Measurements from ENCODE around the gene WIPI1.

Gene WIPI1

DNA sequence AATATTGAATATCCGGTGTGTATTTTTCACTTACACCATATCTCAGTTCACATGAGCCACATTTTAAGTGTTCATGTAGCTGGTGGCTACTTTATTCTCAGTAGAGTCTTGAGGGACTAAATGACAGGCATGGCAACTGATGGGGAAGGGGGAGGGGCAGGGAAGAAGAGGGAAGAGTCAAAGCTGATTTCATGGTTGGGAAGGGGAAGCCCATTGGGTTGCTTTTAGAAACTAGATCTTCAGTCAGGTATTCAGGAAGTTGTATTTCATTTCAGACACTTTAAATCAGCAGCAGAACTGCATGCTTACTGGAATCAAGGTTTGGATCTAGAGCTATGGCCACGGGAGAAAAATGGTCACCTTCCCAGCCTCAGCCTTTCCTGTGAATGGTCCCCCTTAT, 2.9 kb upstream of the WIPI1 start:
- no peak for DNase-seq

DNA sequence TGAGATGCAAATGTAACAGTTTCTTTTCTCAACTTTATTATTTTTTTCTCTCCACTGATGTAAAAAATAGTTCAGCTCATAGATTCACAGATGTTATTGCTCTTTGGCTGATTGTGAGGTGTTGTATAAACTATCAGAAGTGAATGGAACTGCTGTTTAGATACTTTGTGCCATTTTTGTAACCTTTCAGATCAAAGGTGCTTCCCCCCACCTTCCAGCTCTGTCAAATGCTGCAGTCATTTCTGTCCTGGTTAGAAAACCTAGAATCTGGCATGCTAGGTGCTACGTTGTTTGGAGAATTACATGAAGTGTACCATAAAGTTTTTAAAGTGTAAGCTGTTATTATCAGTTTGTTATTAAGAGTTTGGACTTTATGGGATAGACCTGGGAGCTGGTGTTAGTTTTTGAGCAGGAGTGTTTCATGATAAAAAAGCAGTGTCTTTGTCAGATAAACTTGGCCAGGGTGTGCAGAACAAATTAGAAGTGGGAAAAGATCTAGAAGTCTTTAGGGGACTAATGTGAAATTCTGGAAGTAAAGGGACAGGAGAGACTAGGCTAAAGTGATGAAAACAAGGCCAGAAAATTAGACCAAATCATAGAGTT, 1.8 kb upstream of the WIPI1 start:
- DNase-seq, result no peak

DNA sequence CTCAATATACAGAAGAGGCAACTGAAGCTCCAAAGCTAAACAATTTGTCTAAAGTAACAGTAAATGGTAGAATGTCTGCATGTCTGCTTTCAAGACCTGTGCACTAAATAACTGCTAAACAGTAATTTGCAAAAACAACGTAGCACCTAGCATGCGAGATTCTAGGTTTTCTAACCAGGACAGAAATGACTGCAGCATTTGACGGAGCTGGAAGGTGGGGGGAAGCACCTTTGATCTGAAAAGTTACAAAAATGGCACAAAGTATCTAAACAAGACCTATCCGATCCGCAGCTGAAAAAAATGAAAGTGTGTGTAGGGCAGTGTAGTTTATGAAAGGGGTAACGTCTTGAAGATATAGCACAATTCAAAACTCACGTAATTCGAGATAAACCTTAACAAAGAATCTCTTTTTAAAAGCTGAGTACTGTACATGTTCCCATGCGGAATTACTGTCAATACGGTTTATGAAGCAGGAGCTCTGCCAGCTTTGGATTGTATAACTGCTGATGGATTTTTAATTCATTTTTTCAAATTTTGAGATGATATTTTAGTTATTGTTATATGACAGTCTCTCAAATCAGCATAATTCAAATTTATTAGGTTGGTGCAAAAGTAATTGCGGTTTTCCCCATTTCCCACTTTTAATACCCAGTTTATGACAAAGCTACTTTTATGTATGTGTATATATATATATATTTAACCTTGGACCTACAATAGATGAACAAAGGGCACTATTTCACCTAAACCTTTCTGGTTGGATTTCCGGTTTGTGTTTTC, 1.2 kb upstream of the WIPI1 start:
- no peak for DNase-seq

DNA sequence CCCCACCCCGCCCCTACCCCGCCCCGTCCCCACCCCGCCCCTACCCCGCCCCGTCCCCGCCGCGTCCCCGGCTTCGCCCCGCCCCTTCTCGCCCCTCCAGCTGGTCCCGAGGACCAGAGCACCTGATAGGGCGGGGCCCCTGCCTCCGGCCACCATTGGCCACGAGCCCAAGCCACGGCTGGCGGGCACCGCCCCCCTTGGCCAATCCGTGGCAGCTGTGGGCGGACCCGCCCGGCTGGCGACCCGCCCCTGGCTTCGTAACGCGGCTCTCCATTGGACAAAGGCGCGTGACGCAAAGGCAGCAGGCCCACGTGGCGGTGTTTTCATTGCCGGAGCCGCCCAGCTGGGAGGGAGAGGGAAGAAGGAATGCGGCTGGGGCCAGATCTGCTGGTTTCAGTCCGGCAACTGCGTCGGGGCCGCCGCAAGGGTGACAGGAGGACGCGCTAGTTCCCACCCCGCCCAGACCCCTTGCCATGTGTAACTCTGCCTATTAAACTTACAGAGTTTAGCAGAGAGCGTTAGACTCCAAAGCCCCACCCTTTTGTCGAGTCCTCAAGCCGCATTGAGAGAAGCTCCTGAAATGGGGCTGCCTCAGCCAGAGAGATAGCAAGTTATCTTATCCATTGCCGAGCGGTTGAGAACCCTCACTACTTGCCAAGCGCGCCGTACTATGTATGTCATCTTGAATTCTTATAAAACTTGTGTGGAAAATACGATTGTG, 403 bp upstream of the WIPI1 start:
- DNase-seq, result peak; percentile 69

DNA sequence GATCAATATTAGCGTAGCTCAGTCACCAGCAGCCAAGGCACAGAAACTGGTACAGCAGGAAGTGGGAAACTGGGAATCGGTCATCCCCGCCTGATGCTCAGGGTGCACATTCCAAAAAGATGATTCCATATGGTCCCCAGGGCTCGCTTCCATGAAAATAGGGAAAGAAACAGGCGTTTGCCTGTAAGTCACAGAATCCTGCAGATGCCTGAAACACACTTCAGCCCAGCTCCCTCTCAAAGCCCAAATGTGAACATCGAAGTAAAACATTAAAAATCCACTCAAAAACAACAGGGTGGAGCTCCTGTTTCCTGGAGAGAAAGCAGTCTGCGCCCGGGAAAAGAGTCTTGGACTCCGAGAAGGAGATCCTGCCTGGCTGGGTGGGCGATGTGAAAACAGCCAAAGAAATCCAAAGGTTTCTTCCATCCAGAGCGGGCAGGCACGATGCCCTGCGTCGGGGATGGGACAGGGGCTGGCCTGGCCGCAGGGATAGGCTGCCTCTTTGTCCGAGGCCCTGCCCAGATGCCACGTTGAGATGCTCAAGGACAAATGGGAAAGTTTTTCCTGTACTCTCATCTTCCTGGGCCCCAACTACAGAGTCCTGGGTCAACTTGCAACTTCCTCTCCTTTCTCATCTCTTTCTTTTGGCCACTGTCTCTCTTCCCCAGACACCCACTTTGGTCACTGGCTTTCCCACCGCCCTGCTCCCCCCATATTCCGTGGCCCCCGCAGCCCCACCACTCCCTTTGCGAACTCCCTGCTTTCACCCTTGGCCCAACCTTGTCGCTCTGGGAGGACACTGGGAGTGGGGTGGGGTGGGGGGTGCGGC, 743 bp downstream of the WIPI1 start:
- no peak for DNase-seq

DNA sequence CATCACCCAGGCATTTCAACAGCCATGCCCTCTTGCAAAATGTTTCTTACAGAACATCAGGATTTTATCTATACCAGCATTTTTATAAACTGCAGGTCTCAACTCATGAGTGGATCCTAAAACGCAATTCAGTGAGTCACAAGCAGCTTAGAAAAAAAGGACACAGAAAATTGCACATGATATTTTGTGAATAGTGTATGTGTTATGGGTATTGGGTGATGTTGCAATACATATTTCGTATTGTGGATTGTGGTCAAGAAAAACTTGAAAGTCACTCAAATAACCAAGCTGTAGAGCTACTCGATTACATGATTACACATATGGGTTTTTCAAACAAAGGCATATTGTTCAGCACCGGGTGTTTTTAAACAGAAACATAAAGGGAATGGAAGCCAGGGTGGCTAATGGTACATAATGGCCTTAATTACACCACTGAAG, 1.4 kb downstream of the WIPI1 start:
- DNase-seq, result no peak

DNA sequence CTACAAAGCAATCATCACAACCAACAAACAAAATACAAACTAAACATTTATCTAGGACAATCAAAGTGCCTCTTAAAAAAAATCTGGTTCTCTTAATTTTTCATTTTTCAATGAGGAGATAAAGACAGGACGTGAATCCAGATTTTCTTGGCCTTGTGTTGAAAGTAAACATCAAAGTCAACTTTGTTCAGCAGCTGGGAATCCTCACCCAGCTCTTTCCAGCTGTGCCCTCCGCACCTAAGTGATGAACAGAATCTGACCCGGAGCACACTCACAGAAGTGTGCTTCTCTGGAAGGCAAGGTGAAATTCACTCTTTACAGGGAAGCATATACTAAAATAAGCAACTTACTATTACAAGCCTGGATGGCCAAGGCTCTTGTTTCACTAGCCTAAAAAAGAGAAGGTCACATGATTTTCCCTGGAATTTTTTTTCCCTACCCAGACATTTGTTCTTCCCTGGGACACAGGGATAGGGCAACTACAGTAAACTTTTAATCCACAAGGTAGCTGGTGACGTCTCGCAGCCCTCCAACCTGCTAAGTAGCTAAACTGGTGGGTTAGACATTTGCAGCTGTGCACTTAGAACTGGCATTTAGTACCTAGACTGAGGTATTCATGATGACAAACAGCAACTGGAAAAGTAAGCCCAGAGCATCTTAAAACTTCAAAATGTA, 3.2 kb downstream of the WIPI1 start:
- no peak for DNase-seq

DNA sequence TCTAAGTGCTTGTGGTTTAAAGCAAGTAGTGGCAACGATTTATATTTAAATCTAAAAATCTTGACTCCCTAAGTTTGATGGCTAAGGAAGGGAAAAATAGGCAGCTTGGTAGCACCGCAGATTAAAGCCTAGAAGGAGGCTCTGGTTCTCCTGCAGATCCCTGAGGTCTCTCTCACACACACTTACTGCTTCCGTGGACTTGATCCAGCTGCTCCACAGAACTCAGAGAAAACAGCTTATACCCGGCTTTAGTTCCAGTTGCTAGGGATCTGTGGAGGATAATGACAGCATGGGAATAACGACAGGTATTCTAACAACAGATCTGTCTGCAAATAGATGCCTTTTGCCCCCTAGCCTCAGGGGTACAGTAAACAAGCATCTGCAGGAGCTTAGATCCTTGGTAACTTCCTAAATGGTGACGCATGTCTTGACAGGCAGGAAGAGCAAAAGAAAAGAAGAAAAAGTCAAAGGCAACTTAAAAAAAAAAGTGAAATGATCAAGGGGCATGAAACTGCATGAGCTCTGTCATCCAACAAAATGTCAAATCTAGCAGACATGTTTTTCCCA, 4.5 kb downstream of the WIPI1 start:
- no peak for DNase-seq

DNA sequence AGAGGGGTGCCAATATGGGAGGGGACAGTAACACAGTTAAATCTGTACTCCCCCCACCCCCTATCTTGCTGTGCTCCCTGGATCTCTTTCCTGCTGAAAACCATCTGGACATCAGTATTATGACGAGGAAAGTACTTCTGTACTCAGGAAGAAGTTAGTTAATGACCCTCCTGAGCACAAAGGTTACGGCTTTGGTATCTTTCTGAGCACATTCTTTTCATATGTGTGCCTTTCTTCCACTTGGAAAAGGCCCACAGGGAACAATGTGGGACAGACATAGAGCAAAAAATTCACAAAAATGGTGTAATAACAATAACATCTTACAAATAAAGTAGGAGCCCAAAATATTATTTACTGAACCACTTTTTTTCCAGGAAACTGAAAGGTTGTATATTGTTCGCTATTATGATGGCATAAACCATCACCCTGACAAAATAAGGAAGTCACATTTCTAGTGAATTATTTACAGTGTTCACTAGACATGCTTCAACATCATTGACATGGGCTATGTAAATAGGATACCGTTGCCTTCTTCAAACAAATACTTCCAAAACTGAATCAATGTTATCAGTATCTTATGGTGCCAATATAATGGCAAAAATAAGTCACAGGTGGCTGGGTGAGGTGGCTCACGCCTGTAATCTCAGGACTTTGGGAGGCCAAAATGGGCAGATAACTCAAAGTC, 5.5 kb downstream of the WIPI1 start:
- DNase-seq, result no peak

DNA sequence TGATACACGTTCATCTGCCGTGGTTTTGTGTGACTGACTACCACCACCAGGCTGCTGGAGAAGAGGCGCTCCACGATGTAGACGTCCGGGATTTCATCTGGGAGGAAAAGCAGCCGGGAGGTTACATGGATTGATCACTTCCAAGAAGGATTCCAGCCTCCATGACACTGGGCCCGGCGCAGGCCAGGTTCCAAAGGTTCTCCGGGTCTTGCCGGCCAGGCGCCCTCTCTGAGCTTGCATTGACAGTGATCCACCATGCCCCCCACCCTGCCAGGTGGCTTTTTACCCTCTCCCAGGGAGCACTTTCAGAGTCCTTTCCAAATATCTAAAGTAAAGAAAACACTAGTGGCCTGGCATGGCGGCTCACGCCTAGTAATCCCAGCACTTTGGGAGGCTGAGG, 6.5 kb downstream of the WIPI1 start:
- DNase-seq, result no peak

DNA sequence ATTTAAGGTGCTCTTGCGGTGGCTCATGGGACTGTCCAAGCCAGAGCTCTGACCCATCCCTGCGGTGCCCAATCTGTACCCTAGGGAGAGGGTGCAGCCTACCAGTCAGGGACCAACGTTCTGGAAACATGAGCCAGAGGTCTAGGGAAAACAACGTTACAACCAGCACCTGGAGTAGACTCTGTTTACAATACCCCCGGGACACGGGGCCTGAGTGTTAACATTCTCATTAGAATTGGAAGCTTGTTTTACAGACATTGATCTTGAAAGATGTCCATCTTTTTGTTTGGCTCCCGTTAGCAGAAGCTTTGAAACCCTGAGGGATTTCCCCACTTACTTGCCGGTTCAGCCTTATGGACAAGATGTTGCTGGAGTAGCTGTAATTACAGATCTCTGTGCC, 6.9 kb downstream of the WIPI1 start:
- no peak for DNase-seq

DNA sequence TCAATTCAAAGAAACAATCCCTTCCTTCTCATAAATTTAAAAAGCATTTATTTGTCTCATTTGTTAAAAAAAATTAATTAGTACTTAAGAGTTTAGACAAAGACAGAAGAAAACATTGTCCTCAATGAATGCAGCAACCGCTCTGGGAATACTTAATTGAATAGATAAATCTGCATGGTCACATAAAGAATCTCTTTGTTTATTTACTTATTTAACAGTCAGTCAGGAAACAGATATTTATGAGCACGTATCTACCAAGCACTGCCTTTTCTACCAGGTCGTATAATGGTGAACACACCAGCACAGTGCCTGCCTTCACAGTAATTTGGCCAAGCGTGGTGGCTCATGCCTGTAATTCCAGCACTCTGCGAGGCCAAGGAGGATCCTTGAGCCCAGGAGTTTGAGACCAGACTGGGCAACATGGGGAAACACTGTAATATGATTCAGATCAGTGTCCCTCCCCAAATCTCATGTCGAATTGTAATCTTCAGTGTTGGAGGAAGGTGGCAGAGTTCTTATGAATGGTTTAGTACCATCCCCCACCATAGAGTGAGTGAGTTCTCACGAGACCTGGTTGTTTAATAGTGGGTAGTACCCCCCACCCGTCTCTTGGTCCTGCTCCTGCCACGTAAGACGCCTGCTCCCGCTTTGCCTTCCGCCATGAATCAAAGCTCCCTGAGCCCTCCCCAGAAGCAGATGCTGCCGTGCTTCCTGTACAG, 8.1 kb downstream of the WIPI1 start:
- DNase-seq, result no peak

DNA sequence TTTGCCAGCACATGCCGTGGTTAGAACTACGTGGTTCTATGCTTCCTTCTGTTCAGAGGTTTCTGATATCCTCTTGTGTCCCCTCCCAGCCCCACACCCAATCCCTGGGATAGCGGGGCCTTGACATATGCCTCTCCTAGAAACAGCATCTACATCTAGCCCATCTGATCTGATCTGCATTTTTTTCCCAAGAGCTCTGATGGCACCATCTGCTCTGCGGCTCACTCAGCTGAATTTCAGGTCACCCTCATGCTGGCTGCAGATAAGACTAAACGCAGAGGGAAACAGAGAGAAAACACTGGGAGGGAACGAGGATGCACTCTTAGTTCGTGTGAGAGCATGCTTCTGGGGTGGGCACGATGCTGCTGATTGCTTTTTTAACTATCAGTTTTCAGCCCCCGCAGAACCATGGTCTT, 10.7 kb downstream of the WIPI1 start:
- DNase-seq, result no peak

DNA sequence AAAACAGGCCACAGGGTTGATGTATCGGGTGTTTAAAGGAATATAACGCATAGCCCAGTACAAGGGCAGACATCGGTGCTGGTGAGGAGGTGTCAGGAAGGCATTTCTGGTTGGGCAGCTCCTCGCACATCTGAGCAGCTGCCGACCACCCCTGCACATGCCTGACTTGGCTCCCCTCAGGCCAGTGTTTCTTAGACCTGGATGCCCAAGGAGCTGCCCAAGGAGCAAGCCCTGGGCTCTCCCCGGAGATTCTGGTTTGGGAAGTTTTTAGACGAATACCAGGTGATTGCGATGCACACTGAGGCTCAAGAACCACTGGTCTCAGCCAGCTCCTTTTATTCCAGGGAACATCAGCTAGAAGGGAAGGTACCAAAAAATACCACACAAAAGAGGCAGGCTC, 11.6 kb downstream of the WIPI1 start:
- DNase-seq, result no peak

DNA sequence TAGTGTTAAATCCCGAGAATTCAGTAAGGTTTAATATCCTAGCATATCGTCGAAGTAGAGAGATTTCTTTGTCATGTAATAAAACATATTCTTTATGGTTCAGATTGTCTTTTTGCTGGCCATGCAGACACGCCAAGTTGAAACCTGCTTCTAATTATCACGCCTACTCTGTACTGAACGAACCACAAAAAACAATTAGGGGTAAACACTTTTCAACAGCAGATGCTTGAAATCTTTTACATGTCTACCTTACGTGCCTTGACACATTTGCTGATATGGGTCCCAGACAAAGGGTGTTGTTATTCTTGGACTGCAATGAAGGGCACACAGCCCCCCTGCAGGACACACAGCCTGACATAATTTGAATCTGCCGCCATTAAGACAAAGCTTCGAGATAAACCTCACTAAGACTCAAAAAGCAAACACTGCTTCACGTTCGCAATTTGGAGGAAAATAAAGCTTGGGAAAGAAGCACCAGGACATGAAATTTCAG, 13.3 kb downstream of the WIPI1 start:
- no peak for DNase-seq

DNA sequence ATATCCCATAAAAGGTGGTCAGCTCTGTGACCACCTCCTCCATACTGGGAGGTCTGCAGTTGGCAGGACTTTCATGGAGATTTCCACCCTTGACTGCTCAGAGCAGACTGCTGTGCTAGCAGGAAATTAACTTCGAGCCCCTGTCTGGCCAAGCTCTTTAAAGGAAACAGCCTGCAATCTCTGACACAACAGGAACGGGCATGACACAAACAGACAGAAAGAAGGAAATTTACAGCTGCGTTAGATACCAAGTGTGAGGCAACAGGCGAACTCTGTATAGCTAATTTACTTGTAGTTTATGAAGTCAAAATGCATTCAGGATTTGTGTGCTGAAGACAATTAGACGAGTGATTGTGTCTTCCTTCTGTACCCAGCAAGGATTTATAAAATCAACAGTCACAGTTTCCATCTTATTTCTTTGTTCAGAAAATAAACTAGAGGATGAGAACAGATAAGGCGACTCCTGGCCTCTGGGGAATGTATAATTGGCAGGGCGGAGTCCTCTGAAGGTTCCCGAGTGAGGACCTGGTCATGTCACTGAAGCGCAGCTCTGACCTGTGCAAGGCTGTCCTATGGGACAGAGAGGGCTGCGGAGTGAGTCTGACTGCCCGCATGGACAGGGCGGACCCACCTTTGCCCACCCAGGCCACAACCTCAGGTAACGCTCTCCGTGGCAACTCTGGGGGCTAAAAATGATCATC, 16.1 kb downstream of the WIPI1 start:
- no peak for DNase-seq

DNA sequence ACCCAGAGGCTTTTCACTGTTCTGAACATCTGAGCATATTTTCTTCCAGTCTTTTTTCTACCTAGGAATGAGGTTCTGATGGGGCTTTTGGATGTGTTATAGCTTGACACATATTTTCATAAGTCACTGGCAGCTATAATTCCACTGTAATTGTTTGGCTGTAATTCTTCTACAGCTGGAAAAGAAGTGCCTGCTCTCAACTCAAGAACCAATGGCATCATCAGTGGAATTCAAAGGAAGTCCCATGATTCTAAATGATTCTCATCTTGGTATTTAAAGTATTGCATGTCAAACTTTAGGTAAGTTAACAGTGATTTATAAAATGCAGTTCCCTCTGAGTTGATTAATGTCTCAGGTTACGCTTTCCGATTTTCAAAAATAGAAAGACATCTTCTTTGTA, 16.8 kb downstream of the WIPI1 start:
- no peak for DNase-seq

DNA sequence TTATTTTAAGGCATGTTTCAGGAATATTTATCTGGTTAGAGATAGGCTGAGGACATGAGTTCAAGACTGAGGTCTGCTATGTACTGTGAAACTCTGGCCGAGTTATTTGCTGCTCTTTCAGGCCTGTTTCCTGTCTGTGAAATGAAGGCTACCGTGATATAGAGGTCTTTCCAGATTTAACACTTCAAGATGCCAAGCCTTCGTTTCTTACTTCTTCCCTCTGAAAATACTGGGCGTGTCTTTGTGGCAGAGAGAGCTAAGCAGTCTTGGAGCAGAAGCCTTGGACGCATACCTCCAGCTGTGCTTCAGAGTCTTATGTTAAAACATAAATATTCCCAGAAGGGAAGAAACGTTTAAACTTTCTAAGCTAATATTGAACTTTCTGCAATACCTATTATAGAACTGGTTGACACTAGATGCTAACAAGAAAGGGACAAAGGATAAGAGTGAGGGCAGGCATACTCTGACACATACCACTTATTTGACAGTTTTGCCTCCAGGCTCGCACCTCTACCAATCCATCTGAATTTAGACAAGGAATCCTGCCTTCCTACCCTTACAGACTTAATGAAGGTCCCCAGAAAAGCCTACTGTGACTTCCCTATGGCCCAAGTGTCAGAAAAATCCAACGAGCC, 17.5 kb downstream of the WIPI1 start:
- no peak for DNase-seq

DNA sequence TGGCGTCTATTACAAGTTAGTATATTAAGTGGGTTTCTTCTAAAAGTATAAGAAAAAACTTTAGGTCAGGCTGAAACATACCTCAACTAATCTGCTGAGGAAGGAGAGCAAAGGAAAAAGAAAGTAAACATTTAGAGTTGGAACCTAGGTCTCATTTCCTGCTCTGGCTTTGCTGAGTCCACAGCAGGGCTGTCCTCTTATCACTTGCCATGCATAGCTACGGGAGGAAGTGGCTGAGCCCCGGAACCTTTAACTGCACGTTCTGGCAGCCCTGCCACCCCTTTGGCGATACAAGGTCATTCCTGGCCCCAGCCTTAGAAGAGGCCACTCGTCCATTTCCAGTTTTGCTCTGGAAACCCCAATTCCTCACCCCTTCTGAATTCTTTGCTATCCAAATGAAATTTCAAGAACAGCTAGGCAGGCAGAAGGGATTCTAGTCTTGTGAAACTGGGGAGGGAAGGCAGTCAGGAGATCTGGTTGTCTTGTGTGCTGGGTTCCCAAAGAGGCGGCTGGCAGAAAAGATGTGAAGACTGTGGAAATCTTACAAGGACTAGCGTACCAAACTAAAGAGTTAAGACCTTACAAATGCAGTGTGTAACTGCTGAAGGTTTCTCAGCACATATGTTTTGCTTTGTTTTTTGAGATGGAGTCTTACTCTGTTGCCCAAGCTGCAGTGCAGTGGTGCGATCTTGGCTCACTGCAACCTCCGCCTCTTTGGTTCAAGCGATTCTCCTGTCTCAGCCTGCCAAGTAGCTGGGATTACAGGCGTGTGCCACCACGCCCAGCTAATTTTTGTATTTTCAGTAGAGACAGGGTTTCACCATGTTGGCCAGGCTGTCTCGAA, 19.1 kb downstream of the WIPI1 start:
- DNase-seq, result no peak

Measured in NCI-H2029 treated with DMSO at 0.1 percent for 48 hours (cell line).